Left lung (tissue), 10 donors: Measurements from ENCODE around the gene OR10A3. TPM values are rescaled to one million over a fixed set of nuclear protein-coding genes. Genes with fewer than 3 reads are reported as not detected.

Experiments used
- ATAC-seq: fragments of 200-7000 bp; cut with Tn5 transposase; one replicate; pipeline ENCODE4 v1.9.1; 2020; ENCODE audit warnings: moderate library complexity
- DNase-seq, 4 donors: peaks; one replicate each; pipeline ENCODE4 v3.0.0-alpha.2; 2013 to 2020
- H3K27ac ChIP-seq, 2 donors: fragments of 200-600 bp; sonication (generic) in 1 of 2; one replicate each; pipeline versions ENCODE4 v1.5.0 to v1.8.0; 2020 to 2021
- H3K27me3 ChIP-seq, 2 donors: fragments of 200-600 bp; sonication (generic) in 1 of 2; one replicate each; pipeline versions ENCODE4 v1.5.0 to v1.8.0; 2020 to 2021
- H3K36me3 ChIP-seq, 2 donors: fragments of 200-600 bp; sonication (generic) in 1 of 2; one replicate each; pipeline versions ENCODE4 v1.5.0 to v1.8.0; 2020 to 2021
- H3K4me1 ChIP-seq, 2 donors: fragments of 200-600 bp; one replicate each; pipeline ENCODE4 v1.8.0; 2021
- H3K4me3 ChIP-seq, 2 donors: fragments of 200-600 bp; sonication (generic) in 1 of 2; one replicate each; pipeline versions ENCODE4 v1.5.0 to v1.8.0; 2020 to 2021; ENCODE audit warnings: mild to moderate bottlenecking in 1 of 2
- H3K9me3 ChIP-seq, 2 donors: fragments of 200-600 bp; sonication (generic) in 1 of 2; one replicate each; pipeline versions ENCODE4 v1.5.0 to v1.8.0; 2020 to 2021
- intact Hi-C, 2 donors: fragments of 100-400 bp; cut with DNase I; formaldehyde crosslinking; loops; one replicate each; pipeline versions ENCODE4 v1.11.2 to v1.14.2; 2022
- polyA plus RNA-seq, 6 donors: library from polyadenylated mRNA; unstranded; fragments of 120-200 nt; gene quantifications; one replicate each; pipeline ENCODE4 v1.2.1, GENCODE V29; 2013; ENCODE audit not compliant: insufficient read length in 6 of 6
- total RNA-seq, 2 donors: library from RNA; stranded (reverse); fragmentation: NEBNext Ultra II Directional; extraction: Animal tissue kit (Norgen Biotek cat#: 25700); gene quantifications; one replicate each; pipeline ENCODE4 v1.2.1, GENCODE V29; 2021
- TF ChIP-seq, protein P1 (sequence below), 2 donors: fragments of 200-600 bp; sonication (generic) in 1 of 2; IDR thresholded peaks; one replicate each; pipeline versions ENCODE4 v1.5.0 to v1.8.0; 2021; ENCODE audit warnings: antibody characterized with exemption in 2 of 2
- donor health status: DM: no; HTN: yes; CAD: no.
- donor health status: DM: no; HTN: no; CAD: no.

Gene OR10A3
- total and polyA plus RNA-seq, 8 donors = 0.04 to 0.13 (median 0.06) TPM; not detected in 4

DNA sequence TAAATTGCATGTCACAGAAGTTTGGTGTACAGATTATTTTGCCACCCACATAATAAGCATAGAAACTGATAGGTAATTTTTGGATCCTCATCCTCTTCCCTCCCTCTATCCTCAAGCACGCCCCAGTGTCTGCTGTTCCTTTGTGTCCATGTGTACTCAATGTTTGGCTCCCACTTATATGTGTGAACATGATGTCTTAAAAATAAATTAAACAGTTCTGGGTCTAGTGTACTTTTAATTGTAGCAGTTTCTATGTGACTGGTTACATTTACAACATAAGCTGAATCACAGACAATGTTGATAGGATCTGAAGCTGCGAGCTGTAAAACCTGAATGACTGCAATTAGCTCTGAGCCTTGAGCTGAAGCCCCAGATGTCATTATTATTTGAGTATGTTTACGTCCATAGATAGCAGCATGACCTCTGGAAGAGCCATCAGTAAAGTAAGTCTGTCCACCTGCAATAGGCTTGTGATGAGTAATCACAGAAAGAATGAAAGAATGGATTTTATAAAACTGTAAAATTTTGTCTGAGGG, 40.1 kb downstream of the OR10A3 start:
- TF ChIP-seq, protein P1, sequence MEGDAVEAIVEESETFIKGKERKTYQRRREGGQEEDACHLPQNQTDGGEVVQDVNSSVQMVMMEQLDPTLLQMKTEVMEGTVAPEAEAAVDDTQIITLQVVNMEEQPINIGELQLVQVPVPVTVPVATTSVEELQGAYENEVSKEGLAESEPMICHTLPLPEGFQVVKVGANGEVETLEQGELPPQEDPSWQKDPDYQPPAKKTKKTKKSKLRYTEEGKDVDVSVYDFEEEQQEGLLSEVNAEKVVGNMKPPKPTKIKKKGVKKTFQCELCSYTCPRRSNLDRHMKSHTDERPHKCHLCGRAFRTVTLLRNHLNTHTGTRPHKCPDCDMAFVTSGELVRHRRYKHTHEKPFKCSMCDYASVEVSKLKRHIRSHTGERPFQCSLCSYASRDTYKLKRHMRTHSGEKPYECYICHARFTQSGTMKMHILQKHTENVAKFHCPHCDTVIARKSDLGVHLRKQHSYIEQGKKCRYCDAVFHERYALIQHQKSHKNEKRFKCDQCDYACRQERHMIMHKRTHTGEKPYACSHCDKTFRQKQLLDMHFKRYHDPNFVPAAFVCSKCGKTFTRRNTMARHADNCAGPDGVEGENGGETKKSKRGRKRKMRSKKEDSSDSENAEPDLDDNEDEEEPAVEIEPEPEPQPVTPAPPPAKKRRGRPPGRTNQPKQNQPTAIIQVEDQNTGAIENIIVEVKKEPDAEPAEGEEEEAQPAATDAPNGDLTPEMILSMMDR (IDR thresholded peaks at IDR 0.05) = no peak
- no peak for DNase-seq
- Histone ChIP-seq H3K4me3 (no peak overlapping the region), H3K9me3 (no peaks in the 10 kb centered on the region), H3K4me1 (no peaks in the 10 kb centered on the region), H3K36me3 (no peaks in the 10 kb centered on the region), H3K27me3 (no peaks in the 10 kb centered on the region), H3K27ac (no peak overlapping the region)
- ATAC-seq = no peak
- intact Hi-C loops = no loop called here

DNA sequence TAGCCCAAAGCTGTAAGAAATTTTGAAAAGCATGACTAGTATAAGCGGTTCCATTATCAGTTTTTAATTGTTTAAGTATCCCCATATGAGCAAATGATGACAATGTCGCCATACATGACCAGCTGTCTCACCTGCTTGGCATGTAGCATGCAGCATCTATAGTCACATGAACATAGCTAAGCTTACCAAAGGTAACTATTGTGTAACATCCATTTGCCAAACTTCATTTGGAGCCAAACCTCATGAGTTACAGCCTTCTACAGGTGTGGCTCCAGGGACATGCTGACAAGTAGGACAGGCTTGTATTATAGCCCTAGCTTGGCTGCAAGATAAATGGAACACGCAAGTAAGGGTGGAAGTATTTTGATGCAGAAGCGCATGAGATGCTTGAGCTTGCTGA, 40.8 kb downstream of the OR10A3 start:
- ATAC-seq = no peak
- Histone ChIP-seq H3K4me3 (no peak overlapping the region), H3K27me3 (no peaks in the 10 kb centered on the region), H3K9me3 (no peaks in the 10 kb centered on the region), H3K36me3 (no peaks in the 10 kb centered on the region), H3K4me1 (no peaks in the 10 kb centered on the region), H3K27ac (no peak overlapping the region)
- DNase-seq = no peak
- TF ChIP-seq, protein P1 (IDR thresholded peaks at IDR 0.05) = no peak
- intact Hi-C loops = no loop called here

DNA sequence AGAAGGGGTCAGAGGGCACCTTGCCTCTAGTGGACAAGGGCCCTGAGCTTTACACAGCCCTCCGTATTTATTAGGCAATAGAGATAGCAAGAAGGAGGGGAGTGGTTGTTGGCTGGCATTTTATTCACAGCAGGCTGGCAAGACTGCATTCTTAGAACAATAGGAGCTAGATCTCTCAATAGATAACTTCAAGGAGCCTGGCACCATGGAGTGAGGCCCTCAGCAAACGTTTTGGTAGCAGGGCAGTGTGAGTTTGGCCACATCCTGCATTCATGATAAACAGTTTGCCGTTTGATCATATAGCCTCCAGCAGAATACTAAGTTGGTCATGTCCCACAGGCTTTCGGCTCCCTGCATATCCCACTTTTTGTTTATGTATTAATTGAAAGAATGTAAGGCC, 42.1 kb downstream of the OR10A3 start:
- Histone ChIP-seq H3K27me3 (no peaks in the 10 kb centered on the region), H3K4me1 (no peaks in the 10 kb centered on the region), H3K27ac (no peak overlapping the region), H3K4me3 (no peak overlapping the region), H3K36me3 (no peaks in the 10 kb centered on the region), H3K9me3 (no peaks in the 10 kb centered on the region)
- TF ChIP-seq, protein P1 (IDR thresholded peaks at IDR 0.05) = no peak
- no peak for DNase-seq
- ATAC-seq = no peak
- intact Hi-C loops = no loop called here

DNA sequence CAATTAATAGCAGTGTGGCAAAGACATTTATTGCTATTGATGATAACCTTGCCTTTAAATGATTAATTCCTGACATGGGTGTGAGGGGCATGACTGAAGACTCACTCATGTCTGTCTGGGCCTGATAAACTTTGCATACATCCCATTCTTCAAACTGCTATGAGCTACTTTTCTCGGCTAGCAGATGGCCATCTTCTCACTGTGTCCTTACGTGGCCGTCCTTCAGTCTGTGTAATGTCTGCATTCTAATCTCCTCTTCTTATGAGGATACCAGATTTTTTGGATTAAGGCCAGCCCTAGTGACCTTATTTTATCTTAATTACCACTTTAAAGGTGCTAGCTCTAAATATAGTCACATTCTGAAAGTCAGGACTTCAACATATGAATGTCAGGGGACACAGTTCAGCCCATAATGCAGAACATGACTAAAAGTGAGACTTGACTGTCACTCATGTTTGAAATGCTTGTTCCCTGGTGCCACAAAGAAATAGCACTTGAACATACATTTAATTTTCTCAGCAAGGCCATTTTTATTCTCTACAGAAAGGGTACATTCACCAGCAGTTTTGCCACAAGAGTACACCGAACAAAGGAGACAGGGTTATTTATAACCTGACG, 42.7 kb downstream of the OR10A3 start:
- intact Hi-C loops = no loop called here

DNA sequence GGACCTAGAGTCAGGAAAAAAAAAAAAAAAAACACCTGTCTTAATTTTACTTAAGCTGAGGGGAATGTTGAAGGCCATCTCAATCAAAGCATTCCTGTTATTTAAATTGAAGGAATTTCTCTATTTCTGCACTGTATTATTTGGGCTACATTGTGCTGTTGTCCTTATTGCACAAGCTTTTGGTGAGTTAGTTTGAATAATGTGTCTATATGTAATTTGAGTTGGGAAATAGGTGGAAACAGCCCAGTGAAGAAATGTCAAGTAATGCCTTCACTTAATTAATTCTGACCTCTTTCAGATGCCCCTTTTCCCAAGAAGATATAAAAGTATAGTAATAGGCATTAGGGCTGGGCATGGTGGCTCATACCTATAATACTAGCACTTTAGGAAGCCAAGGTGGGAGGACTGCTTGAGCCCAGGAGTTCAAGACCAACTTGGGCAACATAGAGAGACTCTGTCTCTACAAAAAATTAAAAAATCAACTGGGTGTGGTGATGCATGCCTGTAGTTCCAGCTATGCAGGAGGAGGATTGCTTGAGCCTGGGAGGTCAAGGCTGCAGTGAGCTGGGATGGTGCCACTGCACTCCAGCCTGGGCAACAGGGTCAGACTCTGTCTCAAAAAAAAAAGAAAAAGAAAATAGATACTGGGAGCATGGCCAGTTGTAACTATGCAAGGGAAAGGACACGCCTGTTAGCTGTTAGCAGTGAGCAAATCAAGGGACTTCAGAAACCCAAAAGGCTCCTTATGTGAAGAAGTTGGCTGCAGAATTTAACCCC, 45.3 kb downstream of the OR10A3 start:
- no peak for ATAC-seq
- intact Hi-C loops = no loop called here
- no peak for DNase-seq
- TF ChIP-seq, protein P1 (IDR thresholded peaks at IDR 0.05) = no peak
- H3K27me3 ChIP-seq = no peaks in the 10 kb centered on the region
- H3K27ac ChIP-seq = no peak overlapping the region
- no peaks in the 10 kb centered on the region for H3K4me1 ChIP-seq
- no peaks in the 10 kb centered on the region for H3K36me3 ChIP-seq
- no peaks in the 10 kb centered on the region for H3K9me3 ChIP-seq
- no peak overlapping the region for H3K4me3 ChIP-seq

More for the DNA sequence above, 42.7 kb downstream of the OR10A3 start:
- Histone ChIP-seq H3K27me3 (no peaks in the 10 kb centered on the region), H3K36me3 (no peaks in the 10 kb centered on the region), H3K4me3 (no peak overlapping the region), H3K4me1 (no peaks in the 10 kb centered on the region), H3K27ac (no peak overlapping the region), H3K9me3 (no peaks in the 10 kb centered on the region)
- TF ChIP-seq, protein P1 (IDR thresholded peaks at IDR 0.05) = no peak
- no peak for ATAC-seq
- DNase-seq = no peak
